GM12865 (cell line): Measurements from ENCODE around the gene SMAD7.

ENCODE experiments used
- DNase-seq: peaks from one replicate; pipeline ENCODE4 v3.0.0; 2010; ENCODE audit warnings: low read depth
- H3K4me3 ChIP-seq: 2 replicates; pipeline ENCODE4 v1.5.1; 2011; ENCODE audit warnings: mild to moderate bottlenecking, low read depth, low read length, control low read depth
- CTCF ChIP-seq: IDR thresholded peaks from 2 replicates; pipeline ENCODE4 v1.5.1; 2011; ENCODE audit warnings: low read length, control low read depth, low read depth, inconsistent platforms; ENCODE audit not compliant: insufficient read depth; ENCODE audit errors: missing control alignments

The SMAD7 gene

GRCh38 chr18:48910972-48911545 is 39.7 kb downstream of the SMAD7 start:
- no peak for TF ChIP-seq CTCF
- H3K4me3 ChIP-seq: no peak overlapping the region
- DNase-seq: no peak

- TF ChIP-seq CTCF: no peak
- DNase-seq: no peak
- H3K4me3 ChIP-seq: no peak overlapping the region
These were observed 41.0 kb downstream of the SMAD7 start for GRCh38 chr18:48909721-48910120.

- no peak for TF ChIP-seq CTCF
- no peak for DNase-seq
- H3K4me3 ChIP-seq: no peak overlapping the region
These were observed 41.8 kb downstream of the SMAD7 start for GRCh38 chr18:48908916-48909315.

- TF ChIP-seq CTCF: no peak
- DNase-seq: no peak
- no peak overlapping the region for H3K4me3 ChIP-seq
These were observed 45.3 kb downstream of the SMAD7 start for GRCh38 chr18:48905513-48905912.

- H3K4me3 ChIP-seq: no peak overlapping the region
- DNase-seq: no peak
- TF ChIP-seq CTCF: no peak
These were observed 45.8 kb downstream of the SMAD7 start for GRCh38 chr18:48904847-48905394.

- no peak overlapping the region for H3K4me3 ChIP-seq
- TF ChIP-seq CTCF: no peak
- DNase-seq: no peak
These were observed 46.7 kb downstream of the SMAD7 start for GRCh38 chr18:48904091-48904490.

GRCh38 chr18:48902856-48903601 is 47.7 kb downstream of the SMAD7 start:
- no peak for TF ChIP-seq CTCF
- no peak for DNase-seq
- no peak overlapping the region for H3K4me3 ChIP-seq
